CD14-positive monocyte (primary cell): Measurements from ENCODE around the gene AFDN. TPM values are rescaled to one million over a fixed set of nuclear protein-coding genes. Genes with fewer than 3 reads are reported as not detected.

Source experiments
- DNase-seq, 3 donors: peaks; one replicate each; pipeline ENCODE4 v3.0.0-alpha.2; 2011 to 2022
- H2AFZ ChIP-seq: 2 replicates; pipeline ENCODE4 v1.6.0; 2012; ENCODE audit warnings: mild to moderate bottlenecking, low read depth, low read length, inconsistent platforms; ENCODE audit not compliant: insufficient read depth, poor library complexity, severe bottlenecking
- H3K27ac ChIP-seq, 2 donors: 1 replicate in 1 of 2; 2 replicates in 1 of 2; pipeline ENCODE4 v1.5.1; 2012 to 2013; ENCODE audit warnings: low read length in 2 of 2, control low read depth in 1 of 2, inconsistent platforms in 1 of 2, low read depth in 1 of 2, mild to moderate bottlenecking in 1 of 2
- H3K27me3 ChIP-seq, 2 donors: one replicate each; pipeline versions ENCODE4 v1.6.0 to v1.6.1; 2011 to 2013; ENCODE audit warnings: low read length in 2 of 2; ENCODE audit not compliant: control insufficient read depth in 2 of 2, insufficient read depth in 2 of 2
- H3K36me3 ChIP-seq, 2 donors: replicated peaks in 1 of 2; 1 replicate in 1 of 2; 2 replicates in 1 of 2; pipeline versions ENCODE4 v1.5.1 to v1.6.1; 2012 to 2013; ENCODE audit warnings: low read length in 2 of 2, control low read depth in 1 of 2, inconsistent platforms in 1 of 2, mild to moderate bottlenecking in 1 of 2; ENCODE audit not compliant: insufficient read depth in 2 of 2, control insufficient read depth in 1 of 2
- H3K4me1 ChIP-seq, 2 donors: 1 replicate in 1 of 2; 2 replicates in 1 of 2; pipeline versions ENCODE4 v1.5.1 to v1.6.1; 2012 to 2013; ENCODE audit warnings: low read length in 2 of 2, control low read depth in 1 of 2, inconsistent platforms in 1 of 2, mild to moderate bottlenecking in 1 of 2, moderate library complexity in 1 of 2; ENCODE audit not compliant: insufficient read depth in 2 of 2, control insufficient read depth in 1 of 2
- H3K4me2 ChIP-seq: replicated peaks from 2 replicates; pipeline ENCODE3; 2012; ENCODE audit warnings: low read length, moderate library complexity, mild to moderate bottlenecking; ENCODE audit not compliant: poor library complexity, severe bottlenecking; ENCODE audit errors: extremely low read depth
- H3K4me3 ChIP-seq, 3 experiments: fragments of 200-600 bp in 1 of 3; sonication (generic) in 1 of 3; replicated peaks in 1 of 3; 1 replicate in 2 of 3; 2 replicates in 1 of 3; pipeline ENCODE4 v1.5.1; 2011 to 2013; ENCODE audit warnings: low read length in 3 of 3, mild to moderate bottlenecking in 3 of 3, control low read depth in 2 of 3, low read depth in 2 of 3, inconsistent platforms in 1 of 3, moderate library complexity in 1 of 3
- H3K79me2 ChIP-seq: 2 replicates; pipeline ENCODE4 v1.6.0; 2012; ENCODE audit warnings: mild to moderate bottlenecking, control low read depth, inconsistent platforms, low read length, moderate library complexity; ENCODE audit not compliant: insufficient read depth
- H3K9ac ChIP-seq: 2 replicates; pipeline ENCODE4 v1.6.0; 2017; ENCODE audit warnings: low read length, mild to moderate bottlenecking; ENCODE audit not compliant: insufficient read depth, poor library complexity, severe bottlenecking
- H3K9me3 ChIP-seq, 2 donors: replicated peaks in 1 of 2; 1 replicate in 1 of 2; 2 replicates in 1 of 2; pipeline versions ENCODE4 v1.5.1 to v1.6.1; 2012 to 2013; ENCODE audit warnings: low read length in 2 of 2, control low read depth in 1 of 2; ENCODE audit not compliant: control insufficient read depth in 1 of 2, insufficient read depth in 1 of 2
- H4K20me1 ChIP-seq: 2 replicates; pipeline ENCODE4 v1.6.0; 2012; ENCODE audit warnings: mild to moderate bottlenecking, low read length, control low read depth, moderate library complexity; ENCODE audit not compliant: insufficient read depth
- H3K27ac Mint-ChIP-seq, 7 donors: one replicate each; pipeline ENCODE4 v1.8.0; 2020; ENCODE audit warnings: mild to moderate bottlenecking in 7 of 7, mixed read lengths in 7 of 7, moderate library complexity in 6 of 7, inconsistent platforms in 2 of 7
- H3K27me3 Mint-ChIP-seq, 3 donors: one replicate each; pipeline ENCODE4 v1.8.0; 2021 to 2022; ENCODE audit warnings: low read depth in 3 of 3, mild to moderate bottlenecking in 3 of 3, mixed read lengths in 3 of 3, moderate library complexity in 3 of 3, inconsistent platforms in 1 of 3
- H3K36me3 Mint-ChIP-seq, 2 donors: one replicate each; pipeline ENCODE4 v1.8.0; 2020; ENCODE audit warnings: mixed read lengths in 2 of 2, inconsistent platforms in 1 of 2, mild to moderate bottlenecking in 1 of 2
- H3K4me1 Mint-ChIP-seq: one replicate; pipeline ENCODE4 v1.8.0; 2020; ENCODE audit warnings: mild to moderate bottlenecking, mixed read lengths
- H3K4me3 Mint-ChIP-seq, 2 donors: one replicate each; pipeline ENCODE4 v1.8.0; 2020; ENCODE audit warnings: mild to moderate bottlenecking in 2 of 2, mixed read lengths in 2 of 2, moderate library complexity in 1 of 2
- H3K9me3 Mint-ChIP-seq, 7 donors: one replicate each; pipeline ENCODE4 v1.8.0; 2020 to 2022; ENCODE audit warnings: mixed read lengths in 7 of 7, mild to moderate bottlenecking in 6 of 7, moderate library complexity in 6 of 7, inconsistent platforms in 2 of 7
- CTCF ChIP-seq: fragments of 200-600 bp; IDR thresholded peaks from one replicate; pipeline ENCODE4 v1.8.0; 2022; ENCODE audit warnings: antibody characterized with exemption, mild to moderate bottlenecking
- WGBS: methylation state at CpG from one replicate; pipeline ENCODE4 v1.1.5; 2013; ENCODE audit warnings: missing lambda C conversion rate; ENCODE audit not compliant: insufficient coverage; 5-methylcytosine and 5-hydroxymethylcytosine counted together
- intact Hi-C, 2 donors: fragments of 100-400 bp; cut with micrococcal nuclease; formaldehyde crosslinking; loops; one replicate each; pipeline versions ENCODE4 v1.15.0 to v1.15.1; 2023
- polyA plus RNA-seq, 3 donors: library from polyadenylated mRNA; depleted of rRNA in 1 of 3; unstranded in 2 of 3; stranded (reverse) in 1 of 3; fragments of 300-500 nt in 2 of 3; fragments of >200 nt in 1 of 3; fragmentation: Illumina TruSeq in 2 of 3; gene quantifications; 1 replicate in 2 of 3; 2 replicates in 1 of 3; pipeline ENCODE4 v1.2.3, GENCODE V29; 2012 to 2021

The AFDN gene
- polyA plus RNA-seq, 3 donors, result 0.03 to 1.5 TPM; not detected in 1

GRCh38 chr6:168020242-168020641 is 193.5 kb downstream of the AFDN start:
- WGBS, result 100% methylated on average over 3 of the region's 8 CpGs
- no peaks in the 10 kb centered on the region for H3K4me1 Mint-ChIP-seq
- H3K9me3 ChIP-seq, result peaks cover 9 to 27% of the 10 kb centered on the region in 2 donors
- H2AFZ ChIP-seq, result no peak overlapping the region
- H3K36me3 ChIP-seq, result no peaks in the 10 kb centered on the region
- DNase-seq, result no peak
- no peak overlapping the region for H3K4me3 Mint-ChIP-seq
- no peak overlapping the region for H3K4me2 ChIP-seq
- peaks cover 7 to 35% (median 21%) of the 10 kb centered on the region in 7 donors for H3K9me3 Mint-ChIP-seq
- no peak overlapping the region for H3K9ac ChIP-seq
- H3K27me3 ChIP-seq, result no peaks in the 10 kb centered on the region
- TF ChIP-seq CTCF, result no peak
- no peaks in the 10 kb centered on the region for H3K4me1 ChIP-seq
- intact Hi-C loops, result no loop called here
- H3K79me2 ChIP-seq, result no peaks in the 10 kb centered on the region
- no peaks in the 10 kb centered on the region for H4K20me1 ChIP-seq
- H3K27me3 Mint-ChIP-seq, result peaks cover 0 to 4% (median 3%) of the 10 kb centered on the region in 3 donors
- H3K27ac Mint-ChIP-seq, result no peak overlapping the region
- no peaks in the 10 kb centered on the region for H3K36me3 Mint-ChIP-seq
- no peak overlapping the region for H3K4me3 ChIP-seq
- no peak overlapping the region for H3K27ac ChIP-seq

- Mint-ChIP-seq H3K36me3 (no peaks in the 10 kb centered on the region), H3K9me3 (peaks cover 10 to 28% (median 15%) of the 10 kb centered on the region in 7 donors), H3K4me1 (no peaks in the 10 kb centered on the region), H3K27ac (no peak overlapping the region), H3K27me3 (peaks cover 0 to 4% (median 4%) of the 10 kb centered on the region in 3 donors), H3K4me3 (no peak overlapping the region)
- Histone ChIP-seq H3K9me3 (peaks cover 16 to 25% of the 10 kb centered on the region in 2 donors), H2AFZ (no peak overlapping the region), H3K27ac (no peak overlapping the region), H3K9ac (no peak overlapping the region), H3K27me3 (no peaks in the 10 kb centered on the region), H3K36me3 (no peaks in the 10 kb centered on the region), H3K4me2 (no peak overlapping the region), H4K20me1 (no peaks in the 10 kb centered on the region), H3K4me3 (no peak overlapping the region), H3K79me2 (no peaks in the 10 kb centered on the region), H3K4me1 (no peaks in the 10 kb centered on the region)
- TF ChIP-seq CTCF, result no peak
- DNase-seq, result no peak
- WGBS, result 88% methylated on average over 3 of the region's 5 CpGs
- intact Hi-C loops, result no loop called here
These were observed 194.9 kb downstream of the AFDN start for GRCh38 chr6:168021581-168021980.

Other genes with a start within 250 kb of the AFDN start
- not detected for gene KIF25, start 170.8 kb downstream of the AFDN start, polyA plus RNA-seq